OCI-LY3 (cell line): Measurements from ENCODE around the gene SDK1.

Source experiments
- H2AFZ ChIP-seq: fragments of 200-600, 300-600 bp; shearing (Covaris generic); 2 replicates; pipeline ENCODE4 v1.6.0; 2014; ENCODE audit warnings: antibody characterized with exemption, low read depth, low read length
- H3K27ac ChIP-seq: fragments of 200-600, 300-600 bp; sonication (generic); 2 replicates; pipeline ENCODE4 v1.5.1; 2014; ENCODE audit warnings: mild to moderate bottlenecking, low read length, moderate library complexity, mixed read lengths
- H3K27me3 ChIP-seq: fragments of 200-600, 300-600 bp; sonication (generic); 2 replicates; pipeline ENCODE4 v1.6.1; 2014; ENCODE audit warnings: low read depth, low read length, mixed read lengths
- H3K36me3 ChIP-seq: fragments of 200-600, 300-600 bp; sonication (generic); replicated peaks from 2 replicates; pipeline ENCODE3; 2014; ENCODE audit warnings: low read depth, low read length, mixed read lengths
- H3K4me1 ChIP-seq: fragments of 300-600, 200-600 bp; sonication (generic); 2 replicates; pipeline ENCODE4 v1.6.1; 2014; ENCODE audit warnings: low read length, mixed read lengths
- H3K4me2 ChIP-seq: fragments of 200-600, 300-600 bp; sonication (generic); 2 replicates; pipeline ENCODE4 v1.6.1; 2014; ENCODE audit warnings: low read length, mixed read lengths
- H3K4me3 ChIP-seq: fragments of 300-600, 200-600 bp; sonication (generic); 2 replicates; pipeline ENCODE4 v1.5.1; 2014; ENCODE audit warnings: antibody characterized with exemption, mild to moderate bottlenecking, low read length, moderate library complexity
- H3K79me2 ChIP-seq: fragments of 300-600, 200-600 bp; shearing (Covaris generic); 2 replicates; pipeline ENCODE4 v1.6.1; 2014; ENCODE audit warnings: mild to moderate bottlenecking, low read length, mixed read lengths
- H3K9ac ChIP-seq: fragments of 300-600, 200-600 bp; shearing (Covaris generic); 2 replicates; pipeline ENCODE4 v1.6.0; 2014; ENCODE audit warnings: mild to moderate bottlenecking, low read length, moderate library complexity
- H3K9me3 ChIP-seq: fragments of 200-600, 300-600 bp; shearing (Covaris generic); 2 replicates; pipeline ENCODE4 v1.6.1; 2014; ENCODE audit warnings: low read length, mixed read lengths; ENCODE audit not compliant: insufficient read depth
- H4K20me1 ChIP-seq: fragments of 200-600, 300-600 bp; sonication (generic); 2 replicates; pipeline ENCODE4 v1.6.1; 2016; ENCODE audit warnings: low read length, mixed read lengths; ENCODE audit not compliant: insufficient read depth
- EZH2phosphoT487 ChIP-seq: fragments of 200-600 bp; shearing (Covaris generic); IDR thresholded peaks from 2 replicates; pipeline ENCODE4 v1.6.1; 2018; ENCODE audit warnings: antibody characterized with exemption, mixed run types, low read depth
- TF ChIP-seq, protein P1 (sequence below): fragments of 200-600, 300-600 bp; sonication (generic); IDR thresholded peaks from 2 replicates; pipeline ENCODE4 v1.5.1; 2014; ENCODE audit warnings: antibody characterized with exemption, low read length, low read depth

Gene SDK1

DNA sequence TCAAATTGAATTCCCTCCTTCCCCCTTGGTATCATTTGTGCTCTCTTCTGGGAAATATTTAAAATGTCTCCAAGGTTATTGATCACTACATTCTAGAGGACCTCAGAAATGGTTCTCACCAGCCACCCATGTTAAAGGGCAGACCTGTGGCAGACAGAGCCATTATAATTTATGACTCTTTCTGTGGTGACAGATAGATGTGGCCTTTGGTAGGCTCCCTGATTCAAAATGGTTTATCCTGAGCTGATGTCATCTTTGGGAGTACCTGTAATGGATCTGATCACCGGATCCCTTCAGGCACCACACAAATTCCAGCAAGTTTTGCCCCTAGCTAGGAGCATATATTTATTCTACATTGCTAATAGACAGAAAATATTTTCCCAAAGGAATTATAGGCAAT, 267.5 kb downstream of the SDK1 start:
- Histone ChIP-seq H3K4me2 (no peak overlapping the region), H3K27me3 (no peaks in the 10 kb centered on the region), H4K20me1 (no peaks in the 10 kb centered on the region), H3K27ac (no peak overlapping the region), H3K9ac (no peak overlapping the region), H3K4me1 (no peaks in the 10 kb centered on the region), H3K9me3 (no peaks in the 10 kb centered on the region), H3K79me2 (no peaks in the 10 kb centered on the region), H3K36me3 (no peaks in the 10 kb centered on the region), H3K4me3 (no peak overlapping the region), H2AFZ (no peak overlapping the region)
- TF ChIP-seq, protein P1, sequence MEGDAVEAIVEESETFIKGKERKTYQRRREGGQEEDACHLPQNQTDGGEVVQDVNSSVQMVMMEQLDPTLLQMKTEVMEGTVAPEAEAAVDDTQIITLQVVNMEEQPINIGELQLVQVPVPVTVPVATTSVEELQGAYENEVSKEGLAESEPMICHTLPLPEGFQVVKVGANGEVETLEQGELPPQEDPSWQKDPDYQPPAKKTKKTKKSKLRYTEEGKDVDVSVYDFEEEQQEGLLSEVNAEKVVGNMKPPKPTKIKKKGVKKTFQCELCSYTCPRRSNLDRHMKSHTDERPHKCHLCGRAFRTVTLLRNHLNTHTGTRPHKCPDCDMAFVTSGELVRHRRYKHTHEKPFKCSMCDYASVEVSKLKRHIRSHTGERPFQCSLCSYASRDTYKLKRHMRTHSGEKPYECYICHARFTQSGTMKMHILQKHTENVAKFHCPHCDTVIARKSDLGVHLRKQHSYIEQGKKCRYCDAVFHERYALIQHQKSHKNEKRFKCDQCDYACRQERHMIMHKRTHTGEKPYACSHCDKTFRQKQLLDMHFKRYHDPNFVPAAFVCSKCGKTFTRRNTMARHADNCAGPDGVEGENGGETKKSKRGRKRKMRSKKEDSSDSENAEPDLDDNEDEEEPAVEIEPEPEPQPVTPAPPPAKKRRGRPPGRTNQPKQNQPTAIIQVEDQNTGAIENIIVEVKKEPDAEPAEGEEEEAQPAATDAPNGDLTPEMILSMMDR: no peak
- TF ChIP-seq EZH2phosphoT487: no peak

DNA sequence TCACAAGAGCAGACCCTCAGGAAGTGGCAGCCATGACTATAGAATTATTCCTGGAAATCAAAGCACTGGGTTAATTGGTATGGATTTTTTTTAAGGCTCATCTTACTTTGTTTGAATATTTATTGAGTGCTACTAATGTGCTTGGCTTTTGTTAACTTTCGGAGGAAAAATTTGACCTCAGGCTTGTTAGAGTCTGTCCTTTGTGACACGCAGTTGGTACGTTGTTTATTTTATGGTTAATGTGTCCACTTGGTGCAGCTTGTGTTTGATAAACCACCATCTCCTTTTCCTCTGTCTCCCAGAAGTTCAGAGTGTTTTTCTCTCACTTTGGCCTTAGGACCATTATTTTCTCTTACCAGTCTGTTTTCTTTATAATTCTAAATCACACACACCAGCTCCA, 268.6 kb downstream of the SDK1 start:
- Histone ChIP-seq H3K9ac (no peak overlapping the region), H2AFZ (no peak overlapping the region), H3K9me3 (no peaks in the 10 kb centered on the region), H3K4me2 (no peak overlapping the region), H4K20me1 (no peaks in the 10 kb centered on the region), H3K27me3 (no peaks in the 10 kb centered on the region), H3K4me1 (no peaks in the 10 kb centered on the region), H3K27ac (no peak overlapping the region), H3K79me2 (no peaks in the 10 kb centered on the region), H3K4me3 (no peak overlapping the region), H3K36me3 (no peaks in the 10 kb centered on the region)
- TF ChIP-seq, protein P1: no peak
- TF ChIP-seq EZH2phosphoT487: no peak

DNA sequence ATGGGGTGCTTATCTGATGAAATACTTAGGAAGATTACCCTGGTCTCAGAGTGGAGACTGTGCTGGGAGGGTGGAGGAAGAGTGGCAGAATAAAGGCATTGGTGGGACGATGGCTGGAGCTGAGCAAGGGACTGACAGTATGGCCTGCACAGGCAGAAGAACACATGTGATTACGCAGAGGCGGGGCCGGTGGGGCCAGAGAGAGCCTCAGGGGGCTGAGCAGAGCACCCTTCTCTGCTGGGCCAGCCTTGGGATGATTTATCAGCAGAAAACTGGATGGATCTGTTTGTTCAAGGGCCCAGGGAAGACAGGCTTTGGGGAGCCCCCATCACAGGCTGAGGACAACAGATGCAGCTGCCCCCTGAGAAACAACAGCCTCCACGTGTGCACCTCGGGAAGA, 272.1 kb downstream of the SDK1 start:
- Histone ChIP-seq H3K4me2 (no peak overlapping the region), H3K27ac (no peak overlapping the region), H3K4me1 (no peaks in the 10 kb centered on the region), H3K79me2 (no peaks in the 10 kb centered on the region), H3K9me3 (no peaks in the 10 kb centered on the region), H3K4me3 (no peak overlapping the region), H3K27me3 (no peaks in the 10 kb centered on the region), H2AFZ (no peak overlapping the region), H3K9ac (no peak overlapping the region), H4K20me1 (no peaks in the 10 kb centered on the region), H3K36me3 (no peaks in the 10 kb centered on the region)
- no peak for TF ChIP-seq EZH2phosphoT487
- TF ChIP-seq, protein P1: no peak

DNA sequence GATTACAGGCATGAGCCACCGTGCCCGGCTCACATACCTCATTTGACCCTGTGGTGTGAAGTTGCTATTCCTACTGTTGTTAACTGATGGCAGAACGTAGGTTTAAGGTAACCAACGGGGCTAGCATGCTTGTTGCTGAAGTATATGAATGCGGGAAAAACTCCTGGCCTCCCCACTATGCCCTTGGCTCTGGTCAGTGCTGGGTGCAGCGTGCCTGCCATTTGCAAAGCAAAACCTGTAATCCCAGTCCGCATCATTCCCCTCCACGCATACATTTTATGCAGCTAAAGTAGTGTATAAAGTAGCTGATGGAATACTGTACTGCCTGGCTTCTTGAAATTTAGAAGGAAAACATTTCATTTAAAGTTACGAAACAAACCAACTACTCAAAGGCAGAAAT, 273.3 kb downstream of the SDK1 start:
- Histone ChIP-seq H3K4me3 (no peak overlapping the region), H3K36me3 (no peaks in the 10 kb centered on the region), H4K20me1 (no peaks in the 10 kb centered on the region), H3K4me2 (no peak overlapping the region), H3K9ac (no peak overlapping the region), H2AFZ (no peak overlapping the region), H3K79me2 (no peaks in the 10 kb centered on the region), H3K27ac (no peak overlapping the region), H3K9me3 (no peaks in the 10 kb centered on the region), H3K27me3 (no peaks in the 10 kb centered on the region), H3K4me1 (no peaks in the 10 kb centered on the region)
- TF ChIP-seq, protein P1: no peak
- no peak for TF ChIP-seq EZH2phosphoT487
